NOMO-1 treated with dmso at 0.1 percent for 144 hours (cell line): ENCODE results near the gene TTC1.
"Not testable (repeated sequence)": the region's sequence is repeated elsewhere in the genome, so short reads cannot be mapped to it uniquely, and the experiment has no call there.

Experiments
- DNase-seq: peaks from one replicate; lab custom pipeline; 2025; ENCODE audit not compliant: unreplicated experiment; lab: John Stamatoyannopoulos, UW

Gene TTC1

DNA sequence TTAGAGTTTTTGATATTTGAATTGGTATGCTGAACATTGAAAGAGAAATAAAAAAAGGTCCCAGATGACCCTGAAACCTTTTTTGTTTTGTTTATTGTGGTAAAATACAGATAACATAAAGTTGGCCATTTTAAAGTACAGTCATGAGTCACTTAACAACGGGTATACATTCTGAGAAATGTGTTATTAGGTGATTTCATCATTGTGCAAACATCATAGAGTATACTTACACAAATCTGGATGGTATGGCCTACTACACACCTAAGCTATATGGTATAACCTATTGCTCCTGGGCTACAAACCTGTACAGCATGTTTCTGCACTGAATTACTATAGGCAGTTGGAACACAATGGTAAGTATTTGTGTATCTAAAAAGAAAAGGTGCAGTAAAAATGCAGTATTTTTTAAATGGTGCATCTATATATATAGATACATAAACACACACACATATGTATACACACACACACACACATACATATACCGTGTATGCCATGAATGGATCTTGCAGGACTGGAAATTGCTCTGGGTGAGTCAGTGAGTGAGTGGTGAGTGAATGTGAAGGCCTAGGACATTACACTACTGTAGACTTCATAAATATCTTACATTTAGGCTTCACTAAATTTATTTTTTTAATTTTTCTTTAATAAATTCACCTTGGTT lies 31.0 kb downstream of the TTC1 start:
- no peak for DNase-seq

DNA sequence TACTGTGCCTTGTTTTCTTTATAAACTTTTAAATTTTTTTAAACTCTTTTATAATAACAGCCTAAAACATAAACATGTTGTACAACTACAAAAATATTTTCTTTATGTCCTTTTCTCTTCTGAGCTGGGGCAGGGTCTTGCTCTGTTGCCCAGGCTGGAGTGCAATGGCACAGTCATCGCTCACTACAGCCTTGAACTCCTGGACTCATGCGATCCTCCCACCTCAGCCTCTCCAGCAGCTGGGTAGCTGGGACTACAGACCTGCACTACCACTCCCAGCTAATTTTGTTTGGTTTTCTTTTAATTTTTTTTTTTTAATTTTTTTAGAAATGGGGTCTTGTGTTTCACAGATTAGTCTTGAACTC lies 31.5 kb downstream of the TTC1 start:
- DNase-seq = no peak

DNA sequence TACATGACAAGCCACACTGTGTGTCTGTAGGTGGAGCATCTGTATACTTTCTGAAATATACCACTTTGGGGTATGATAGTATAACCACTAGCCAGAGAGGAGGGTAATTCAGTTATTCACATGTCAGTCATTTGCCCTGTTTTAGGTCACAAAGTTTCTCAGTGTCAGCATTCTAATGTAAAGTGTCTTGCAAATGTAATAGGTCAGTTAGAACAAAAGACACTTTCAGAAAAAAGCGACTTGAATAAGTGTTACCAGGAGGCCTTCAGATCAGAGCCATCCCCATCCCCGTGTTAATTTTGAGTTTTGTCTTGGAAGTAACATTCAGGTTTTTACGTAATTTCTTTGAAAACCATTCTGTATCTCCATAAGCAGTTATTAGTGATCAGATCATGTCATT lies 33.7 kb downstream of the TTC1 start:
- no peak for DNase-seq

DNA sequence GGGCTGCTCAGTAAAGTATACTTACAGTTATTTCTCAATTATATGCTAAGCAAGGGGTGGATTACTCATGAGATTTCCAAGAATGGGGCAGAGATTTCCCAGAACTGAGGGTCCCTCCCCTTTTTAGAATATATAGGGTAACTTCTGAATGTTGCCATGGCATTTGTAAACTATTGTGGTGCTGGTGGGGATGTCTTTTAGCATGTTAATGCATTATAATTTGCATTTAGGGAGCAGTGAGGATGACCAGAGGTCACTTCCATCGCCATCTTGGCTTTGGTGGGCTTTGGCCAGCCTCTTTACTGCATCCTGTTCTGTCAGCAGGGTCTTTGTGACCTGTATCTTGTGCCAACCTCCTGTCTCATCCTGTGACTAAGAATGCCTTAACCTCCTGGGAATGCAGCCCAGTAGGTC lies 35.5 kb downstream of the TTC1 start:
- no peak for DNase-seq

DNA sequence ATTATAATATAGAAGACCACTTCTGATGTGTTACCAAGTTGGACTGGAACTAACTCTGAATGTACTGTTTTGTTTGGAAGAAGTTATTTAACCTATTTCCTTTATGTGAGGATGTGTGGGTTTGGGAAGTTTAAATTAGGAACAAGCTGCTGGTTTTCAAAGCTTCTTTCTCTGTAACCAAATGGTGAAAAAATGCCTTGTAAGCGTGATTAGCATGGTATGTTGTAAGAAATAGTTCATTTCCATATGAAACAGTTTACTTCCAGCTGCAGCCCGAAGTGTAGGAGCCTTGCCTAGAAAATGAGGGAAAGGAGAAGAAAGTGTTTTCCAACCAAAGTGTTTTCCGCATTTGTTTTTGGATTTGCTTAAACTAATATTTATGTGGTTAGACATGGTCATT lies 36.0 kb downstream of the TTC1 start:
- no peak for DNase-seq

DNA sequence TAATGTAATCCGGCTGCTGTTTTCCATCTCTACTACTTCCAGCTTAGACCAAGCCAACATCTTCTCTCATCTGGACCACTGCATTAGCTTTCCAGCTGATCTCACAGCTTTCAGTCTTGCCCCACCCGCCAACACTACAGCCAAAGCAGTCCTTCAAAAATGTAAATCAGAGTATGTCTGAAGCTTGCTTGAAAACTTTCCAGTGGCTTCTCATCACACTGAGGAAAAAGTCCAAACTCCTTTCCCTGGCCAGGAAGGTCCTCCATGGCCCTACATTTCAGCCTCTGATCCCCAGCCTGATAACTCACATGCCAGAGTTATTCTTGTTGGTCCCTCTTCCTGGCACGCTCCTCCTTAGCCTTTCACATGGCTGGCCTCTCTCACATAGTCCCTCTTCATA lies 38.5 kb downstream of the TTC1 start:
- no peak for DNase-seq

DNA sequence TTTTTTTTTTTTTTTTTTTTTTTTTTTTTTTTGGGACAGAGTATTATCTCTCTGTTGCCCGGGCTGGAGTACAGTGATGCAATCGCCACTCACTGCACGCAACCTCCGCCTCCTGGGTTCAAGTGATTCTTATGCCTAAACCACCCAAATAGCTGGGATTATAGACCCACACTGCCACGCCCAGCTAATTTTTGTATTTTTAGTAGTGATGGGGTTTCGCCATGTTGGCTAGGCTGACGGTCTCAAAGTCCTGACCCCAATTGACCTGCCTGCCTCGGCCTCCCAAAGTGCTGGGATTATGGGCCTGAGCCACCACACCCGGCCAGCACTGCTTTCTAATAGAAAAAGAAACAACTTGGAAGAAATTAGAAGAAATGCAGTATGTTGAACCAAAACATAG lies 39.2 kb downstream of the TTC1 start:
- no peak for DNase-seq

DNA sequence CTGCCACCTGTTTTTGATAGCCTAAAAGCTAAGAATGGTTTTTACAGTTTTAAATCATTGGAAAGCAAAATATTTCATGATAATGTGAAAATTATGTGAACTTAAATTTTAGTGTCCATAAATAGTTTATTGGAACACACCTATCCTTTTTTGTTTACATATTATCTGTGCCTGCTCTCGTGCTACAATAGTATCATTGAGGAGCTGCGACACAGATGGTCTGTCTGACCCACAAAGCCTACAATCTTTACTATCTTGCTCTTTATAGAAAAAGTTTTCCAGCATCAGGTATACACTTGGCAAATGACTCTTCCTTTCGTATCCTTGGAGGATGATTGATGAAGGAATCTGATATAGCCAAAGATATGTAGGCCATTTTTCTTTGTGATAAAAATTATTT lies 40.2 kb downstream of the TTC1 start:
- DNase-seq = no peak

DNA sequence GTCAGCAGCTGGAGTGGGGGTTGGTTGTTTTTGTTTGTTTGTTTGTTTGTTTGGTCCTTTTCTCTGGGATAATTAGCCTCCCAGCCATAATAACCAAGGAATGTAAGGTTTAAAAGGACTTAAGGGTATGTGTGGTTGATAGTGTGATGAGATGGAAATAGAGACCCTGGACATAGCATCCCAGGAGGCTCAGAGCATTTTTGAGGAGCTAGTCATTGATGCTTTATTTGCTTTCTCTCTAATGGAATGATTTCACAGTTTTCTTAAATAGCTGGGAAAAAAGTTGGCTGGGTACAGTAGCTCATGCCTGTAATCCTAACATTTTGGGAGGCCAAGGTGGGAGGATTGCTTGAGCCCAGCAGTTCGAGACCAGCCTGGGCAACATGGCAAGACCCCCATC lies 45.1 kb downstream of the TTC1 start:
- DNase-seq = no peak

DNA sequence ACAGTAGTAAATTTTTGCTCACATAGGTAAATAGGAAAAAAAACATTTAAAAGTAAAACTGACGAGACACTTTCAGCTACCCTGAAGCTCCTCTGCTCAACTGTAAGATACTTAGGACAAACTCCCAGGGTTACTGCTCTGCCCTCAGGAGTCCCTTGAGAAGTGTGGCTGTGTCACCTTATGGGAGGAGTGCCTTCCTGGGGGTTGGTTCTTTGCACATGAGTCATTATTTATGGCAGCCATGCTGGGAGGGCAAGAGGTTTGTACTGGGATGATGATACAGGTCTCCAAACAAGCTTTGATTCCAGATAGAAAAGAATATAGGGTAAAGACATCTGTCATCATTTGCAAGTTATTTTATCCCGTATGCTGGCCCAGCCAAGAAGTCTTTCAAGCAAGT lies 45.9 kb downstream of the TTC1 start:
- DNase-seq = no peak

DNA sequence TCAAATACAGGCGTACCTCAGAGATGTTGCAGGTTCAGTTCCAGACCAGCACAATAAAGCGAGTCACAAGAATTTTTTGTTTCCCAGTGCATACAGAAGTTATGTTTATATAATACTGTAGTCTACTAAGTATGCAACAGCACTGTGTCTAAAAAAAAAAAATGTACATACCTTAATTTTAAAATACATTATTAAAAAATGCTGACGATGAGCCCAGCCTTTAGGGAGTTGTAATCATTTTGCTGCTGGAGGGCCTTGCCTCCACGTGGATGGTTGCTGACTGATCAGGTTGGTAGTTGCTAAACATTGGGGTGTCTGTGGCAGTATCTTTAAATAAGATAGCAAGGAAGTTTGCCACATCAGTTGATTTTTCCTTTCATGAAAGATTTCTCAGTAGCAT lies 48.3 kb downstream of the TTC1 start:
- DNase-seq = no peak

DNA sequence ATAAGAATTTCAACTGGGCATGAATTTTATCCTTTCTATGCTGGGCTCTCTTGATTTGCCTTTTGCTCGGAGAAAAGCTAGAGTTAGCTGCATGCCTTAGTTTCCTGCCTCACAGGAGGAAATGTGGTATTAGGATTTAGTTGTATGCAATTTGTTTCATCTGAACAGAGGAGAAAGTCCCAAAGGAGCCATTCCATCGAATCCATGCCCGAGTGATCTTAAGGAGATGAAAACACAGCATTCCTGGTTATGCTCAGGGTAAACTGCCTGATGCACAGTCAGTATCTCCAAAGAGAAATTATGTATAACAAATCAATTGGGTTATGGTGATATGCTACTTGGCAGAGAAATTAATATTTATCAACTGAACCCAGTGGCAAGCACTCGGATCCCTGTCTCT lies 51.1 kb downstream of the TTC1 start:
- no peak for DNase-seq

DNA sequence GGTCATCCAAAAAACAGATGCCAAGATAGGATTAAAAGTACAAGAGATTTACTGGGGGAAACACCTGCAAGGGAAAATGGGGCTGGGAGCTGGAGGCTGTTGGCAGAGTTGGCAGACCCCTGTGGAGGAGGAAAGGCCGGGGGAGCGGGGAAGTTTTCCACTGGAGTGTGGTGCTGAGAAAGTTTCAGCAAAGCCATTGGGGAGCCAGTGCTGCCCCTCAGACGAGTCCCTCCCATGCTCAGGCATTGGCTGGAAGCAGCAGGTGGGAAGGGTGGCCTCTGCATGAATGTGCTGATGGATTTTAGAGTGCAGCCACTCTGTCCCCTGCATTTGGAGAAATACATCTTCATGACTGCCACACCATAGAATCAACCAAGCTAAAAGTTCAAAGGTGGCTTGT lies 52.8 kb downstream of the TTC1 start:
- DNase-seq = no peak

DNA sequence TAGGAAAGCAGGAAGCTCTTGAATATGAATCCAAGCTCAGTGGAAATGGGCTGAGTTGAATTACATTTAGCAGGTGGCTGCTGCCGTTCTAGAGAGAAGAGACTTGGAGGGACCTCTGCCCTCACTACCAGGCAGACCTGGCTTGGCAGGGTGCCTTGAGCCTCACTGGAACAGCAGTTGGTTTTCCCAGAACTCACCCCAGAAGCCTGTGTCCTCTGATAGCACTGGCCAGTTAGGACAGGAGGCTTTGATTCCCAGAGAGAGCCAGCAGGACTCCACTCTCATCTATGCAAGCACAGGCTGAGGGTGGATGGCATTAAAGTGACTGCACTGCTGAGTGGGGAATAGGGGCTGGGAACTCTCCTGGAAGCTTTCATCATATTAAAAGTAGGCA lies 55.5 kb downstream of the TTC1 start:
- DNase-seq = no peak

DNA sequence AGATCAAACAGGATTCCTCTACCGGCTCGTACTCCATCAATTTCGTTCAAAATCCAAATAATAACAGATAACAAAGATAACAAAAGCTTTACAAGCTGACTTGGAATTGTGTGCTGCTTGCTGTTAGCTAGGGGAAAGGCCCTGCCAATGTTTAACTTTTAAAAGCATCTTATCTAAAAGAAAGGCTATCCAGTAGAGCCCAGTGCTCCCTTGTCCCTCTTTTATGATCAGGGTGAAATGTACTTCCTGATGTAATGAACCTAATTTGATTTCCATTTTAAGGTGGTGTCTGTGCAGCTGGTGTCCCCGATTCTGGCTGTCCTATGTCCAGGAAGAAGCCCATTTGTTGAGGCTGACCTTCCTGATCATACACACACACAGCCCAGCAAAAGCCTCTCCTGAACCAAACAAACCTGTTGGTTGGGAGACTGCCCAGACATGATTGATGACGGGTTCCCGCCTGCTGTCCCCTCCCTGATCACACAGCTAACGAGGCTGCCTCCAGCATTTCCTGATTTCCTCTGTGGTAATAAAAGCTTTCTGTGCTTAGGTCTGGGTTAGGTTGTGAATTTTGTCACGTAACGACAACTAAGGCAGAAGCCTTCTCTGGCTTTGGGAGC lies 56.2 kb downstream of the TTC1 start:
- no peak for DNase-seq

DNA sequence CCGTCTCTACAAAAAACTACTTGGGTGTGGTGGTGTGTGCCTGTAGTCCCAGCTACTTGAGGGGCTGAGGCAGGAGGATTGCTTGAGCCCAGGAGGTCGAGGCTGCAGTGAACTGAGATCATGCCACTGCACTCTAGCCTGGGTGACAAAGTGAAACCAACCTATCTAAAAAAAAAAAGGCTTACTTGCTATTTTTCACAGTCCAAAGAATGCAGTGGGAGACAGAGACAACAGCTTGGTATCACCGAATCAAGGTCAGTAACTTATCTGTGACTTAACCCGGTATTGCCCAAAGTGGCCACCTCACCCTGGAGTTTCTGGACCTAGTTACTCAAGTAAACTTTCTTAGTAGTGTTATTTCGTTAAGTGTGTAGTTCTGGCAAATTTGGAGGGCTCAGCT lies 60.2 kb downstream of the TTC1 start:
- DNase-seq = not testable (repeated sequence)

DNA sequence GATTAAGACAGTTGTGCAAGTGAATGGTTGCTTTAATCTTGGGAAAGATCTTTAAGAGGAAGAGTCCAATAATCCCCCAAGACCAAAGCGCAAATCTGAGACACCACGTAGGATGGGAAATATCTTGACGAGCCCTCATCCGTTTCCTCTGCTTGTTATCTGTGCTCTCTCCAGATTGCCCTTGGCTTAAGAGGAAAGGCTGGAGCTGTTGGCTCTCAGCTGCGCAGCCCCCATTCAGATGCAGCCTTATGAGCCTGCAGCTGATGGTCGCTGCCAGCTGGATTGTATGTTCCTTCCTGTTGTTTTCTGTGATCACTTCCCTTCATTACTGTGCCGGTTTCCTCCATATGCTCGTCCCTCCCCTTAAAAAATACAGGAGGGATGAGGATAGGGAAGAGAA lies 62.6 kb downstream of the TTC1 start:
- no peak for DNase-seq

DNA sequence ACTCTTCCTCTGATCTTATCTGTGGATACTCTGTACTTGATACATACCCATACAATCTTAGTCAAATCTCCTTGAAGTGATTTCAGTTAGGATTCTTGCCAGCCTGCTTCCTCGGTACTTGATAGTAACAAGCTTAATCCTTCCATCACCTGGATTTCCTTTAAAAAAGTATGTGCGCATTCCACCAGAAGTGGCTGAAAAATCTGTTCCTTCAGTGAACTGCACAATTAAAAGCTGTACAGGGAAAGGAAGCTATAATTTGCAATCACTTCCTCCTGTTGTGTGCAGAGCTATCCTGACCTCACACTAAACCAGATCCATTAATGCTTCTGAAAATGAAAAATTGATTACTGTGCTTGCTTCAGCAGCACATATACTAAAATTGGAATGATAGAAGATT lies 63.0 kb downstream of the TTC1 start:
- no peak for DNase-seq

DNA sequence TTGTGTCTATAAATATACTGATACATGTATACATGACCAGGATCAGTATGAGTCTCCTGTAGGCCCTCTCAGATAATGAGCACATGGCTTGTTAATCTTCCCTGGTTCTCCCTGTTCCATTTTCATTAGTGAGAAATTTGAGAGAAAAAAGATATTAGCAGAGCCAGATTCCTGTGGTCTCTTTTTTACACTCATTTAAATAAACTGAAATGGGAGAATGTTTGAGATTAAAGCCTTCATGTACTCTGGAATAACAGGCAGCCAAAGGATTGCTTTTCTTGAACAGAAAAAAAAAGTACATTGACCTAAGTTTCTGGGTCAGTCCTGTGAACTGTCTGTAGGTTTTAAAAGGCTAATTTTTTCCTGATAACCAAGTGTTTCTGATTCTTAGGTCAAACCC lies 66.1 kb downstream of the TTC1 start:
- DNase-seq = no peak

DNA sequence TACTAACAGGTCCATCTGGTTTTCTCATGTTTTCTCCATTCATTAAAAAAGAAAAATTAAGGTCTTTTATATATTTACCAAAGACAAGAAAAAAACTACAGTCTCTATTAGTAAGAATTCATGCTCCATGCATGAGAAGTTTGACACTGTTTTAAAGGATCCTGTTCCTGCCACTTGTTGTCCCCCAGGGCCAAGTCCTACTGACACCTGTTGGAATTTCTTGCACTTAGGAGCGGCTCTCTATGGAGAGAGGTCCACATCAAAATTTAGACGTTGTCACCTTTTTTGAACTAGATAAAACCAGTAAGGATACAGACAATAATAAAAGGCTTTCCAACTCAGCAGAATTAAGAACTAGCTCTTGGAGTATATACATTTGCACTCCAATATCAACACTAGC lies 68.1 kb downstream of the TTC1 start:
- DNase-seq = no peak

DNA sequence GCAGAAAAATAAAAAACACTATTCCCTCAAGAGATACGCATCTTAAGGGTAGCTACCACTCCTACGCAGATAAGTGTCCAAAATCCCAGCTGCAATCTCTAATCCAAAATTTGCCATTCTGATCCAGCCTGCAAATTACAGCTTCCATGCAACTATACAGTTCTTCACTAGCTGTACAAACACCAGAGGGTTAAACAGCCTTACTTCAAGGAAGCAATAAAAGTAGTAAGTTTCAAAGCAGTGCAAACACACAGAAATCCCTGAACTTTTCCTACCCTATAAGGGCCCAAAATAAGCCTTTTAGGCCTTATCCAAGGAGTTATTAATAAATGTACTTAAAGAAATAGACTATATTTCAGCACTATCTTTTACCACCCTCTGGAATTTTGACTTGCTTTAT lies 70.8 kb downstream of the TTC1 start:
- DNase-seq = no peak

DNA sequence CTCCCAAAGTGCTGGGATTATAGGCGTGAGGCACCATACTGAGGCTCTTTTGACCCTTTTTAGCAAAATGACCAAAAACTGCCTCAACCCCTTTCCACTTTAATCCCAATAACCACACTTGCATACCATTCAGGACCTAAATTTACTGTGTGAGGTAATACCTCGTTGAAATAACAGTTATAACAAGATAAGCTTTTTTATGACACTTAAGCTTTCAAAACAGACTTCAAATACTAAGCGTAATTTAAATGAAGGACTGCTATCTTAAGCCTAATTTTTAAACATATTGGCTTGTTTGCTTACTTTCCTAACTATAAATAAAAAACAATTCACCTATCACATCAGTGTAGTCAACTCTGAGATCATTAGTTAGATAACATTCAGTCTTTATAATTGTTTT lies 72.6 kb downstream of the TTC1 start:
- DNase-seq = no peak
